Hematopoietic multipotent progenitor cell (in vitro differentiated cells): ENCODE results near the gene XPO6. TPM values are rescaled to one million over a fixed set of nuclear protein-coding genes. Genes with fewer than 3 reads are reported as not detected.
"Not testable (repeated sequence)": the region's sequence is repeated elsewhere in the genome, so short reads cannot be mapped to it uniquely, and the experiment has no call there.

Source experiments
- DNase-seq, 3 donors: peaks; one replicate each; pipeline ENCODE4 v3.0.0-alpha.2; 2011 to 2015; ENCODE audit warnings: low read depth in 2 of 3, low spot score in 2 of 3
- total RNA-seq: library from RNA; depleted of rRNA; stranded (reverse); fragments of >200 nt; gene quantifications from one replicate; pipeline ENCODE4 v1.2.3, GENCODE V29; 2012

Gene XPO6, protein sequence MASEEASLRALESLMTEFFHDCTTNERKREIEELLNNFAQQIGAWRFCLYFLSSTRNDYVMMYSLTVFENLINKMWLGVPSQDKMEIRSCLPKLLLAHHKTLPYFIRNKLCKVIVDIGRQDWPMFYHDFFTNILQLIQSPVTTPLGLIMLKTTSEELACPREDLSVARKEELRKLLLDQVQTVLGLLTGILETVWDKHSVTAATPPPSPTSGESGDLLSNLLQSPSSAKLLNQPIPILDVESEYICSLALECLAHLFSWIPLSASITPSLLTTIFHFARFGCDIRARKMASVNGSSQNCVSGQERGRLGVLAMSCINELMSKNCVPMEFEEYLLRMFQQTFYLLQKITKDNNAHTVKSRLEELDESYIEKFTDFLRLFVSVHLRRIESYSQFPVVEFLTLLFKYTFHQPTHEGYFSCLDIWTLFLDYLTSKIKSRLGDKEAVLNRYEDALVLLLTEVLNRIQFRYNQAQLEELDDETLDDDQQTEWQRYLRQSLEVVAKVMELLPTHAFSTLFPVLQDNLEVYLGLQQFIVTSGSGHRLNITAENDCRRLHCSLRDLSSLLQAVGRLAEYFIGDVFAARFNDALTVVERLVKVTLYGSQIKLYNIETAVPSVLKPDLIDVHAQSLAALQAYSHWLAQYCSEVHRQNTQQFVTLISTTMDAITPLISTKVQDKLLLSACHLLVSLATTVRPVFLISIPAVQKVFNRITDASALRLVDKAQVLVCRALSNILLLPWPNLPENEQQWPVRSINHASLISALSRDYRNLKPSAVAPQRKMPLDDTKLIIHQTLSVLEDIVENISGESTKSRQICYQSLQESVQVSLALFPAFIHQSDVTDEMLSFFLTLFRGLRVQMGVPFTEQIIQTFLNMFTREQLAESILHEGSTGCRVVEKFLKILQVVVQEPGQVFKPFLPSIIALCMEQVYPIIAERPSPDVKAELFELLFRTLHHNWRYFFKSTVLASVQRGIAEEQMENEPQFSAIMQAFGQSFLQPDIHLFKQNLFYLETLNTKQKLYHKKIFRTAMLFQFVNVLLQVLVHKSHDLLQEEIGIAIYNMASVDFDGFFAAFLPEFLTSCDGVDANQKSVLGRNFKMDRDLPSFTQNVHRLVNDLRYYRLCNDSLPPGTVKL
- 139 TPM for total RNA-seq

- peak; percentile 96 to 98 (median 97) for DNase-seq
These were observed at the start of gene XPO6 for GRCh38 chr16:28211758-28212531. XPO6 (minus strand) TSS chr16:28211965; CDS start chr16:28211368, 597 bp downstream.

GRCh38 chr16:28260193-28260592, 48.4 kb upstream of the XPO6 start:
- no peak for DNase-seq

GRCh38 chr16:28259781-28260150, 48.0 kb upstream of the XPO6 start:
- DNase-seq: no peak

DNA sequence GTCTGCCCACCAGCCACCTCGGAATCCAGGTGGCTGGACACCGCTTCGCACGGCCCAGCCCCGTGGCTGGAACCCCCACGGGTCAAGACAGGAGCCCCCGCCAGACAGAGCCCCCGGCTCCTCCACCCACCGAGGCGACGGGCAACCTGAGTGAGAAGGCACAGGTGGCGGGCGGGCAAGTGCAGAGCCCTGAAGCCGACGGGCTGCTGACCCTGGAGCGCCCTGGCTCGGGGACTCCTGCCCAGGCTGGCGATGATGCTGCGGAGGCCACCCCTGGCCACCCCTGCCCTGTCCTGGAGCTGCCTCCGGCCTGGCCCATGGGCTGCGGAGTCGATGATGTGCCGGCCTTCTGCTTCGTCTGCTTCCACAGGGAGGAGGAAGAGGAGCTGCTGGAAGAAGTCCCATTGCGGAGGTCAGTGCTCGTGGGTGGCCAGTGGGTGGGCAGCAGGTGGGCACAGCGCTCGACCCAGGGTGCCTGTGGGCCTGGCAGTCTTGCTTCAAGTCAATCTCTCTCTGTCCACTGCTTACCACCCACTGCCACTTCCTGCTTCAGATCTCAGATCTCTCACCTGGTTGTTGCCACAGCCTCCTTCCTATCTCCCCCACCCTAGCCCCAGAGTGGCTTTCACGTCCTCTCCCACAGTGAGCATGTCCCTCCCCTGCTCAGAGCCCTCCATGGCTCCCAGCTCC, 47.5 kb upstream of the XPO6 start:
- no peak for DNase-seq

- DNase-seq: no peak
These were observed 46.8 kb upstream of the XPO6 start for GRCh38 chr16:28258567-28258966.

DNA sequence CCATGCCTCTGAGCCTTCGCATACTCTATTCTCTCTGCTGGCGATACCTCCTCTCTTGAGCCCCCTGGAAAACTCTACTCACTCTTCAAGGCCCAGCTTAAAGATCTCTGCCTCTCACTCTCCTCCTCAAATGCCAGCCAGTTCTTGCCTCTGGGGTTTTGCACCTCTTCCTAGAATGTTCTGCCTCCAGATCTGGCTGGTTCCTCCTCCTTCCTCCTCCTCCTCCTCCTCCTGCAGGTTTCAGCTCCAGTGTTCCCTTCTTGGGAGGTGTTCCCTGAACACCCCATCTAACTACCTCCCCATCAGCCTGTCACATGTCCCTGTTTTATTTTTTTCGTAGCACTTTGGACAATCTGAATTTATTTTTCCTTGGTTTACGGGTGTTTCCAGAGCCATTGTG, 45.5 kb upstream of the XPO6 start:
- DNase-seq: no peak

DNA sequence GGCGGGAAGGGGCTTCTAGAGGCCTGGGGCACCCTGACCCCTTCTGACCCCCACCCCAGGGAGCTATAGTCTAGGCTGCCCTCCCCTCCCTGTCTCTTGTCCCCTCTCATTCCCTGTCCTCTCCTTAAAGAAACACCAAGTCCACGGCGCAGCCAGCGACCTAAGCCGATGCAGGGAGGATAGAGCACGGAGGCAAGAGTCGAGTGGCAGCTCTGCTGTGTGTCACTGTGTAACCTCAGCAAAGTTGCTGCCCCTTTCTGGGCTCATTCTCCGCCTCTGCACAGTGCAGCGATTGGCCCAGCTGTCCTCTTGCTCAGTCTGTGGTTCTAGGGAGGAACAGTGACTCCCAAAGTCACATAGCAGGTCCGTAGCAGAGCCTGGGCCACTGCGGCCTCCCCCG, 44.1 kb upstream of the XPO6 start:
- DNase-seq: no peak

GRCh38 chr16:28254158-28254557, 42.4 kb upstream of the XPO6 start:
- no peak for DNase-seq

DNA sequence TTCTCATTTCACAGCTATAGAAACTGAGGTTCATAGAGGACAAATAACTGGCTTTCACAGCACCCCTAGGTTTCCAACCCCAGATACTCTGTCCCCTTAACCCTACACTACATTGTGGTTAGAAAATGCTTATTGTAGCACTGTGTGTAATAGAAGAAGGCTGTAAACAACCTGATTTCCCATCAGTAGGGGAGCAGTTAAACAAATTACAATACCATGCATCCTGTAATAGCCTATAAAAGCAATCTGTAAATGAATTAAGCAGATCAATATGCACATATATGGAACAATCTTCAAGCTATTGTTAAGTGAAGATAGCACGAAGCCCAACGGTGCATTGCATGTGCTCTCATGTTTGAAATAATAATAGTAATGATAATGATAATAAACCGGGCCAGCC, 39.2 kb upstream of the XPO6 start:
- no peak for DNase-seq

DNA sequence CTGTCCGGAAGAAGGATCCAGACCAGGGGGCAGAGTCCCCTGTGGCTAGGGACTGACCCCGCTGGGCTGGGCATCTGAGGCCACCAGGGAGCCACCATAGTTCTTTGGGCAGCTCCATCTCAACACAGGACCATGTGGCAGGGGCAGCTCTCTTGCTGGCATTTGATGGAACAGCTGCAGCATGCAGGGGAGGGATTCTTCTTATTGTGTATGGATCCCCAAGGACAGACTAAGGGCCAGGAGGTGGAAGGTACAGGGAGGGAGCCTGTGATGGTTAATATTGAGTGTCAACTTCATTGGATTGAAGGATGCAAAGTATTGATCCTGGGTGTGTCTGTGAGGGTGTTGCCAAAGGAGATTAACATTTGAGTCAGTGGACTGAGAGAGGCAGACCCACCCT, 37.7 kb upstream of the XPO6 start:
- DNase-seq: not testable (repeated sequence)

DNA sequence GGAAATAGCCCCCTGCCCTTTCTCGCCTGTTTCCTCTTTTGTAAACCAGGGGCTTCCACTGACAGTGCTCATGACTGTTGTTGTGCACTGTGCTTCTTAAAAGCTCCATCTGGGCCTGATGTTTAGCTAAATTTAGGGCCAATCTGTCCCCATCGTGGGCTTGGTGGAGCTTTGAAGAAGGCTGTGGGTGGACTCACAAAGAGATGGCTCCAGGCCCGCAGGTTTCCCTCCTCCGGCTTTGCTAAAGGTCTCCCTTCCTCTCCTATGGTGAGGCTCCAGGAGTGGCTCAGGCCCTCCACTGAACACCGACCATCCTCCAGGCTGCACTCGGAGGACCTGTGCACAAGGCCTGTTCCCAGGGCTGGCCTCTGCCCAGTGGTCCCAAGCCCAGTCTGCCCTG, 30.2 kb upstream of the XPO6 start:
- DNase-seq: no peak

GRCh38 chr16:28237754-28238357, 26.1 kb upstream of the XPO6 start:
- DNase-seq: no peak

- DNase-seq: no peak
These were observed 20.0 kb upstream of the XPO6 start for GRCh38 chr16:28231763-28232162.

DNA sequence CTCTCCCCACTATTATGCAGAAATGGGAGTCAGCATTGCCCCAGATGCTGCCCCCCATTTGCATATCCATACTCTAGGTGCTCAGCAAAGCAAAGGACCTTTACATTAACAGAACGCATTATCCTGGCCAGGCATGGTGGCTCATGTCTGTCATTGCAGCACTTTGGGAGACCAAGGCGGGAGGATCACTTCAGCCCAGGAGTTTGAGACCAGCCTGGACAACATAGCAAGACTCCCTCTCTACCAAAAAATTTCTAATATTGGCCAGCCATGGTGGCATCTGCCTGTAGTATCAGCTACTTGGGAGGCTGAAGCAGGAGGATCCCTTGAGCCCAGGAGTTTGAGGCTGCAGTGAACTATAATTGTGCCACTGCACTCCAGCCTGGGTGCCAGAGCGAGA, 12.1 kb upstream of the XPO6 start:
- not testable (repeated sequence) for DNase-seq

GRCh38 chr16:28219777-28220176, 8.0 kb upstream of the XPO6 start:
- DNase-seq: not testable (repeated sequence)

- no peak for DNase-seq
These were observed 7.5 kb upstream of the XPO6 start for GRCh38 chr16:28219282-28219681.

GRCh38 chr16:28218109-28218508, 6.3 kb upstream of the XPO6 start:
- peak; percentile 40 to 81 (median 52) for DNase-seq

DNA sequence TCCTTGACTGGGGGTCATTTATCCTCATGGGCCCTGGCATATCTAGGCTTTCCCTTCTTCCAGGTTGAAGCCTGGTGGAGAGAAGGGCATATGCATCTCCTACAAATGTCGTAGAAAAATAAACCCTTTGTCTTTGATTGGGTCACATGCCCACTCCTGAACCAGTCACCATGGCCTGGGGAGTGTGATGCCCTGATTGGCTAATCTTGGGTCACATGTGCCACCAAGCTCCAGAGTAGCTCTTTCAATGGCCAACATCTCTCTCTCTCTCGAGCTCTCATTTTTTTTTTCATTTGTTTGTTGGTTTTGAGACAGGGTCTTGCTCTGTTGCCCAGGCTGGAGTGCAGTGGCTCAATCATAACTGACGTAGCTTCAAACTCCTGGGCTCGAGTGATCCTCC, 5.6 kb upstream of the XPO6 start:
- DNase-seq: no peak

- DNase-seq: no peak
These were observed 1.6 kb upstream of the XPO6 start for GRCh38 chr16:28213396-28213795.

DNA sequence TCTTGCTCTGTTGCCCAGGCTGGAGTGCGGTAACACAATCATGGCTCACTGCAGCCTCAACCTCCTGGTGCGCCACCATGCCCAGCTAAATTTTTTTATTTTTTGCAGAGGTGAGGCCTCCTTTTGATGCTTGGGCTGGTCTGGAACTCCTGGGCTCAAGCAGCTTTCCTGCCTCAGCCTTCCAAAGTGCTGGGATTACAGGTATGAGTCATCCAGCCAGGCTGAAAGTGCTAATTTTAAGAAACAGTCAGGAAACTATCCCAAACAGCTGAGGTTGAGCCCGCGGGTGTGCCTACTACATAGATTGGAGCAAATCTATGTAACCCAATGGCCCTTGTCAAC, 738 bp upstream of the XPO6 start:
- DNase-seq: no peak
